ENCODE measurements around the gene TRIM28. TPM values are rescaled to one million over a fixed set of nuclear protein-coding genes. Genes with fewer than 3 reads are reported as not detected.

TRIM28 gene
- total RNA-seq, 1 experiment from 2014 or later, result 1,221 TPM

- ChIA-PET POLR2A (interaction anchor here (0.6 to 2.8 kb wide), 5 partner anchors 12 to 657 kb away, joined by 3 to 12 read pairs (median 8); partner anchors contain the start of genes TRIM28 and ZBTB45), CTCF (interaction anchor here (1.0 to 2.4 kb wide), 5 partner anchors 15 to 45 kb away, joined by 3 to 19 read pairs (median 7); partner anchors contain the start of gene ZBTB45)
- Mint-ChIP-seq H3K9me3 (no peaks in the 10 kb centered on the region), H3K27me3 (ENCODE audit: low read depth) (peaks cover 50% of the 10 kb centered on the region), H3K4me3 (peak overlapping the region; percentile 97), H3K4me1 (peaks cover 38% of the 10 kb centered on the region), H3K27ac (peak overlapping the region; percentile 100), H3K36me3 (peaks cover 14% of the 10 kb centered on the region)
- DNase-seq (ENCODE audit: low spot score) (peak; percentile 90), ATAC-seq (peak; percentile 19)
- TF ChIP-seq NFE2L1 (CRISPR knock-in tag; IDR thresholded peaks at IDR 0.05), result no peak
- no peak; the same call in 1 of the 2 replicates for TF ChIP-seq ZBTB43 (CRISPR knock-in tag; IDR thresholded peaks at IDR 0.05)
- no peak for TF ChIP-seq GRHL2 (CRISPR knock-in tag; IDR thresholded peaks at IDR 0.05; ENCODE audit: insufficient replicate concordance, severe bottlenecking)
- no peak for TF ChIP-seq RORB (CRISPR knock-in tag; IDR thresholded peaks at IDR 0.05)
- TF ChIP-seq ZNF532 (CRISPR knock-in tag; IDR thresholded peaks at IDR 0.05; ENCODE audit: borderline replicate concordance), result no peak
- TF ChIP-seq MYBL2 (CRISPR knock-in tag; IDR thresholded peaks at IDR 0.05), result no peak
- TF ChIP-seq ZSCAN18 (CRISPR knock-in tag; IDR thresholded peaks at IDR 0.05), result no peak
- TF ChIP-seq ATF1 (CRISPR knock-in tag; IDR thresholded peaks at IDR 0.05), result no peak
- no peak for TF ChIP-seq NFATC4 (CRISPR knock-in tag; IDR thresholded peaks at IDR 0.05)
- 0 out of 2 replicates have a peak, but pooled peaks have one; percentile 22 for TF ChIP-seq E2F1 (CRISPR knock-in tag; IDR thresholded peaks at IDR 0.05)
- no peak for TF ChIP-seq ZNF416 (CRISPR knock-in tag; IDR thresholded peaks at IDR 0.05)
- TF ChIP-seq OVOL2 (CRISPR knock-in tag; IDR thresholded peaks at IDR 0.05; ENCODE audit: borderline replicate concordance), result no peak
- no peak for TF ChIP-seq PRDM15 (CRISPR knock-in tag; IDR thresholded peaks at IDR 0.05)
- 0 out of 2 replicates have a peak, but pooled peaks have one; percentile 36 for TF ChIP-seq ESRRA (CRISPR knock-in tag; IDR thresholded peaks at IDR 0.05; ENCODE audit: borderline replicate concordance)
- TF ChIP-seq ZNF396 (CRISPR knock-in tag; IDR thresholded peaks at IDR 0.05; ENCODE audit: borderline replicate concordance), result no peak
- TF ChIP-seq FOXP1 (CRISPR knock-in tag; IDR thresholded peaks at IDR 0.05; ENCODE audit: borderline replicate concordance), result peak; percentile 37; the same call in 1 of the 2 replicates
- no peak for TF ChIP-seq NR3C1 (CRISPR knock-in tag; conservative IDR thresholded peaks at IDR 0.05; ENCODE audit: low read depth)
- no peak for TF ChIP-seq SMAD4 (CRISPR knock-in tag; IDR thresholded peaks at IDR 0.05)
- no peak for TF ChIP-seq JAZF1 (CRISPR knock-in tag; IDR thresholded peaks at IDR 0.05)
- TF ChIP-seq ELF4 (CRISPR knock-in tag; IDR thresholded peaks at IDR 0.05; ENCODE audit: low read depth), result no peak
- no peak for TF ChIP-seq ZNF423 (CRISPR knock-in tag; IDR thresholded peaks at IDR 0.05)
- TF ChIP-seq E2F5 (CRISPR knock-in tag; IDR thresholded peaks at IDR 0.05), result no peak
- no peak for TF ChIP-seq ZNF512 (CRISPR knock-in tag; IDR thresholded peaks at IDR 0.05; ENCODE audit: borderline replicate concordance)
These were observed 15.6 kb downstream of the TRIM28 start for GRCh38 chr19:58559275-58560006.
